ENCODE data around the gene ATP6V1D. TPM values are rescaled to one million over a fixed set of nuclear protein-coding genes. Genes with fewer than 3 reads are reported as not detected.
A peak's percentile ranks its signal among the peaks of the same experiment; 100 is the strongest.
"Not testable (repeated sequence)": the region's sequence is repeated elsewhere in the genome, so short reads cannot be mapped to it uniquely, and the experiment has no call there.

ATP6V1D gene
- total RNA-seq = 66.4 and 73.0 TPM in 2 replicates
- long read RNA-seq, transcript ATP6V1D-201 (9 exons, 1,845 nt) = major isoform, 285 of 293 reads
- long read RNA-seq, partial matches to known transcripts = 4 of 293 reads
- long read RNA-seq, other reads (novel, unspliced or antisense) = 3 of 293 reads

- Mint-ChIP-seq H3K4me1 (ENCODE audit: low read depth) (peaks cover 33% of the 10 kb centered on the region), H3K27me3 (no peaks in the 10 kb centered on the region), H3K36me3 (ENCODE audit: insufficient read depth) (peaks cover 4% of the 10 kb centered on the region), H3K9me3 (ENCODE audit: low read depth) (no peaks in the 10 kb centered on the region), H3K4me3 (ENCODE audit: low read depth) (peak within 1 kb of the TSS; percentile 97), H3K27ac (peak within 1 kb of the TSS; percentile 99)
- DNase-seq (ENCODE audit: low spot score, unreplicated experiment) = peak; percentile 98
- no peak for TF ChIP-seq CTCF (IDR thresholded peaks at IDR 0.05; ENCODE audit: unreplicated experiment)
Measured at GRCh38 chr14:67359775-67360469, at the start of gene ATP6V1D, which contains the start of gene EIF2S1. TSS of gene ATP6V1D (minus strand) at chr14:67359804. CDS start at chr14:67359698, 106 bp downstream. TSS of gene EIF2S1 (plus strand) at chr14:67360328. CDS start at chr14:67364768, 4,440 bp downstream.

GRCh38 chr14:67408122-67408801 is 48.7 kb upstream of the ATP6V1D start:
- H3K27ac Mint-ChIP-seq; H3K9me3 Mint-ChIP-seq (ENCODE audit: low read depth); H3K27me3 Mint-ChIP-seq; H3K4me1 Mint-ChIP-seq (ENCODE audit: low read depth); H3K4me3 Mint-ChIP-seq (ENCODE audit: low read depth); DNase-seq (ENCODE audit: low spot score, unreplicated experiment); H3K36me3 Mint-ChIP-seq (ENCODE audit: insufficient read depth): not testable (repeated sequence)

GRCh38 chr14:67405771-67406170 is 46.2 kb upstream of the ATP6V1D start:
- Mint-ChIP-seq H3K4me1 (ENCODE audit: low read depth) (no peaks in the 10 kb centered on the region), H3K27me3 (no peaks in the 10 kb centered on the region), H3K9me3 (ENCODE audit: low read depth) (peaks cover 3% of the 10 kb centered on the region), H3K27ac (no peak overlapping the region), H3K36me3 (ENCODE audit: insufficient read depth) (no peaks in the 10 kb centered on the region), H3K4me3 (ENCODE audit: low read depth) (no peak overlapping the region)
- DNase-seq (ENCODE audit: low spot score, unreplicated experiment) = no peak
- TF ChIP-seq CTCF (IDR thresholded peaks at IDR 0.05; ENCODE audit: unreplicated experiment) = no peak

- no peak for DNase-seq (ENCODE audit: low spot score, unreplicated experiment)
- no peak overlapping the region for H3K27ac Mint-ChIP-seq
- no peak overlapping the region for H3K4me3 Mint-ChIP-seq (ENCODE audit: low read depth)
- peaks cover 2% of the 10 kb centered on the region for H3K27me3 Mint-ChIP-seq
- peaks cover 3% of the 10 kb centered on the region for H3K9me3 Mint-ChIP-seq (ENCODE audit: low read depth)
- no peaks in the 10 kb centered on the region for H3K36me3 Mint-ChIP-seq (ENCODE audit: insufficient read depth)
- TF ChIP-seq CTCF (IDR thresholded peaks at IDR 0.05; ENCODE audit: unreplicated experiment) = no peak
- peaks cover 5% of the 10 kb centered on the region for H3K4me1 Mint-ChIP-seq (ENCODE audit: low read depth)
Measured at GRCh38 chr14:67400434-67400833, 40.8 kb upstream of the ATP6V1D start.

- no peak for TF ChIP-seq CTCF (IDR thresholded peaks at IDR 0.05; ENCODE audit: unreplicated experiment)
- Mint-ChIP-seq H3K27me3 (peaks cover 2% of the 10 kb centered on the region), H3K9me3 (ENCODE audit: low read depth) (peaks cover under 1% of the 10 kb centered on the region), H3K4me1 (ENCODE audit: low read depth) (peaks cover 8% of the 10 kb centered on the region), H3K27ac (no peak overlapping the region), H3K36me3 (ENCODE audit: insufficient read depth) (no peaks in the 10 kb centered on the region), H3K4me3 (ENCODE audit: low read depth) (no peak overlapping the region)
- DNase-seq (ENCODE audit: low spot score, unreplicated experiment) = no peak
Measured at GRCh38 chr14:67397536-67397935, 37.9 kb upstream of the ATP6V1D start.
